NB4 (cell line): Measurements from ENCODE around the gene FAM81A.

Experiments used
- MYC ChIP-seq: IDR thresholded peaks from 2 replicates; pipeline ENCODE4 v1.6.1; 2011; ENCODE audit warnings: low read depth, low read length
- POLR2A ChIP-seq: IDR thresholded peaks from 2 replicates; pipeline ENCODE4 v1.6.1; 2011; ENCODE audit warnings: mild to moderate bottlenecking; ENCODE audit not compliant: insufficient read length; ENCODE audit errors: extremely low read depth
- TF ChIP-seq, protein P1 (sequence below): IDR thresholded peaks from one replicate; pipeline ENCODE4 v1.5.1; 2012; ENCODE audit warnings: low read depth, low read length
- TF ChIP-seq, protein P2 (sequence below): IDR thresholded peaks from 2 replicates; pipeline ENCODE4 v1.6.1; 2011; ENCODE audit warnings: low read depth, low read length

DNA sequence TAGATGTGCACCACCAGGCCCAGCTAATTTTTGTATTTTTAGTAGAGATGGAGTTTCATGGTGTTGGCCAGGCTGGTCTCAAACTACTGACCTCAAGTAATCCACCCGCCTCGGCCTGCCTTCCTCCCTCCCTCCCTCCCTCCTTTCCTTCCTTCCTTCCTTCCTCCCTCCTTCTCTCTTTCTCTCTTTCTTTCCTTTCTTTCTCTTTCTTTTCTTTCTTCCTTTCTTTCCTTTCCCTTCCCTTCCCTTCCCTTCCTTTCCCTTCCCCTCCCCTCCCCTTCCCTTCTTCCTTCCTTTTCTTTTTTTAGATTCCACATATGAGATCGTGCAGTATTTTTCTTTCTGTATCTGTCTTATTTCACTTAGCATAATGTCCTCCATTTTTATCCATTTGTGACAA lies 81.3 kb downstream of the FAM81A start:
- TF ChIP-seq, protein P1, sequence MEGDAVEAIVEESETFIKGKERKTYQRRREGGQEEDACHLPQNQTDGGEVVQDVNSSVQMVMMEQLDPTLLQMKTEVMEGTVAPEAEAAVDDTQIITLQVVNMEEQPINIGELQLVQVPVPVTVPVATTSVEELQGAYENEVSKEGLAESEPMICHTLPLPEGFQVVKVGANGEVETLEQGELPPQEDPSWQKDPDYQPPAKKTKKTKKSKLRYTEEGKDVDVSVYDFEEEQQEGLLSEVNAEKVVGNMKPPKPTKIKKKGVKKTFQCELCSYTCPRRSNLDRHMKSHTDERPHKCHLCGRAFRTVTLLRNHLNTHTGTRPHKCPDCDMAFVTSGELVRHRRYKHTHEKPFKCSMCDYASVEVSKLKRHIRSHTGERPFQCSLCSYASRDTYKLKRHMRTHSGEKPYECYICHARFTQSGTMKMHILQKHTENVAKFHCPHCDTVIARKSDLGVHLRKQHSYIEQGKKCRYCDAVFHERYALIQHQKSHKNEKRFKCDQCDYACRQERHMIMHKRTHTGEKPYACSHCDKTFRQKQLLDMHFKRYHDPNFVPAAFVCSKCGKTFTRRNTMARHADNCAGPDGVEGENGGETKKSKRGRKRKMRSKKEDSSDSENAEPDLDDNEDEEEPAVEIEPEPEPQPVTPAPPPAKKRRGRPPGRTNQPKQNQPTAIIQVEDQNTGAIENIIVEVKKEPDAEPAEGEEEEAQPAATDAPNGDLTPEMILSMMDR, result no peak
- TF ChIP-seq POLR2A (no peak), MYC (no peak)
- TF ChIP-seq, protein P2, sequence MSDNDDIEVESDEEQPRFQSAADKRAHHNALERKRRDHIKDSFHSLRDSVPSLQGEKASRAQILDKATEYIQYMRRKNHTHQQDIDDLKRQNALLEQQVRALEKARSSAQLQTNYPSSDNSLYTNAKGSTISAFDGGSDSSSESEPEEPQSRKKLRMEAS, result no peak
